Vagina (tissue), 2 donors: ENCODE results near the gene PRKAG2. TPM values are rescaled to one million over a fixed set of nuclear protein-coding genes. Genes with fewer than 3 reads are reported as not detected.

Source experiments
- DNase-seq, 2 donors: peaks; one replicate each; pipeline ENCODE4 v3.0.0-alpha.2; 2017; ENCODE audit errors: extremely low spot score in 2 of 2
- H3K27ac ChIP-seq: fragments of 200-600 bp; sonication (generic); one replicate; pipeline ENCODE4 v1.5.1; 2019
- H3K27me3 ChIP-seq: fragments of 200-600 bp; sonication (generic); one replicate; pipeline ENCODE4 v1.5.1; 2019
- H3K36me3 ChIP-seq, 2 donors: fragments of 200-600 bp; sonication (generic); one replicate each; pipeline ENCODE4 v1.5.1; 2017 to 2019
- H3K4me1 ChIP-seq: fragments of 200-600 bp; sonication (generic); one replicate; pipeline ENCODE4 v1.5.1; 2019
- H3K4me3 ChIP-seq, 2 donors: fragments of 200-600 bp; sonication (generic); 1 replicate in 1 of 2; 2 replicates in 1 of 2; pipeline ENCODE4 v1.5.1; 2016 to 2019
- H3K9me3 ChIP-seq: fragments of 200-600 bp; sonication (generic); one replicate; pipeline ENCODE4 v1.5.1; 2019
- CTCF ChIP-seq, 3 experiments: fragments of 450-650 bp in 2 of 3; fragments of 200-600 bp in 1 of 3; sonication (generic) in 1 of 3; IDR thresholded peaks; one replicate each; pipeline ENCODE4 v1.5.1; 2017 to 2019; ENCODE audit warnings: antibody characterized with exemption in 3 of 3, mild to moderate bottlenecking in 2 of 3, moderate library complexity in 2 of 3
- POLR2A ChIP-seq, 2 donors: fragments of 450-650 bp; IDR thresholded peaks; one replicate each; pipeline ENCODE4 v1.6.1; 2017; ENCODE audit warnings: antibody characterized with exemption in 2 of 2, mild to moderate bottlenecking in 2 of 2, moderate library complexity in 2 of 2
- POLR2AphosphoS5 ChIP-seq, 2 donors: sonication (generic); formaldehyde crosslinking; IDR thresholded peaks; one replicate each; pipeline ENCODE4 v1.9.0; 2017; ENCODE audit warnings: antibody characterized with exemption in 2 of 2, mild to moderate bottlenecking in 2 of 2, low read depth in 1 of 2; ENCODE audit not compliant: insufficient read depth in 1 of 2
- intact Hi-C: fragments of 100-400 bp; cut with DNase I; formaldehyde crosslinking; loops from one replicate; pipeline ENCODE4 v1.15.1; 2023
- total RNA-seq: library from RNA; depleted of rRNA; stranded (reverse); fragments of >200 nt; gene quantifications from one replicate; pipeline ENCODE4 v1.2.3, GENCODE V29; 2016

PRKAG2 gene
- total RNA-seq, 1 donor from 2014 or later = 25.0 TPM

- intact Hi-C loops = no loop called here
- H3K4me1 ChIP-seq = peaks cover 2% of the 10 kb centered on the region
These were observed 73.1 kb downstream of the PRKAG2 start for GRCh38 chr7:151803841-151804240.

GRCh38 chr7:151802469-151802846 is 74.5 kb downstream of the PRKAG2 start:
- H3K36me3 ChIP-seq = no peaks in the 10 kb centered on the region
- peaks cover 14% of the 10 kb centered on the region for H3K4me1 ChIP-seq
- H3K4me3 ChIP-seq = no peak overlapping the region
- intact Hi-C loops = no loop called here
- TF ChIP-seq POLR2AphosphoS5 (IDR thresholded peaks at IDR 0.05; ENCODE audit: insufficient read depth in 1 of 2, low read depth in 1 of 2) = no peak
- TF ChIP-seq CTCF (IDR thresholded peaks at IDR 0.05) = no peak
- no peak for TF ChIP-seq POLR2A (IDR thresholded peaks at IDR 0.05)
- no peaks in the 10 kb centered on the region for H3K9me3 ChIP-seq
- no peak for DNase-seq
- H3K27ac ChIP-seq = no peak overlapping the region
- no peaks in the 10 kb centered on the region for H3K27me3 ChIP-seq

More at GRCh38 chr7:151803841-151804240, 73.1 kb downstream of the PRKAG2 start:
- Histone ChIP-seq H3K27ac (no peak overlapping the region), H3K36me3 (no peaks in the 10 kb centered on the region), H3K9me3 (no peaks in the 10 kb centered on the region), H3K4me3 (no peak overlapping the region), H3K27me3 (no peaks in the 10 kb centered on the region)
- TF ChIP-seq POLR2A (IDR thresholded peaks at IDR 0.05) (no peak), CTCF (IDR thresholded peaks at IDR 0.05) (no peak), POLR2AphosphoS5 (IDR thresholded peaks at IDR 0.05; ENCODE audit: insufficient read depth in 1 of 2, low read depth in 1 of 2) (no peak)
- DNase-seq = no peak

- TF ChIP-seq POLR2AphosphoS5 (IDR thresholded peaks at IDR 0.05; ENCODE audit: insufficient read depth in 1 of 2, low read depth in 1 of 2) = no peak
- no peak for TF ChIP-seq CTCF (IDR thresholded peaks at IDR 0.05)
- TF ChIP-seq POLR2A (IDR thresholded peaks at IDR 0.05) = no peak
- H3K4me1 ChIP-seq = peaks cover 19% of the 10 kb centered on the region
- H3K27me3 ChIP-seq = no peaks in the 10 kb centered on the region
- no peak overlapping the region for H3K27ac ChIP-seq
- H3K9me3 ChIP-seq = no peaks in the 10 kb centered on the region
- H3K4me3 ChIP-seq = no peak overlapping the region
- intact Hi-C loops = no loop called here
- H3K36me3 ChIP-seq = no peaks in the 10 kb centered on the region
- no peak for DNase-seq
These were observed 75.0 kb downstream of the PRKAG2 start for GRCh38 chr7:151801782-151802468.

GRCh38 chr7:151801291-151801690 is 75.6 kb downstream of the PRKAG2 start:
- Histone ChIP-seq H3K27me3 (no peaks in the 10 kb centered on the region), H3K27ac (no peak overlapping the region), H3K4me1 (peaks cover 25% of the 10 kb centered on the region), H3K36me3 (no peaks in the 10 kb centered on the region), H3K4me3 (no peak overlapping the region), H3K9me3 (no peaks in the 10 kb centered on the region)
- no peak for TF ChIP-seq POLR2AphosphoS5 (IDR thresholded peaks at IDR 0.05; ENCODE audit: insufficient read depth in 1 of 2, low read depth in 1 of 2)
- no peak for TF ChIP-seq CTCF (IDR thresholded peaks at IDR 0.05)
- no peak for TF ChIP-seq POLR2A (IDR thresholded peaks at IDR 0.05)
- no peak for DNase-seq
- intact Hi-C loops = no loop called here

GRCh38 chr7:151800861-151801260 is 76.1 kb downstream of the PRKAG2 start:
- H3K4me1 ChIP-seq = peaks cover 30% of the 10 kb centered on the region
- no peak for DNase-seq
- H3K9me3 ChIP-seq = no peaks in the 10 kb centered on the region
- H3K27ac ChIP-seq = no peak overlapping the region
- H3K27me3 ChIP-seq = no peaks in the 10 kb centered on the region
- no peaks in the 10 kb centered on the region for H3K36me3 ChIP-seq
- TF ChIP-seq POLR2AphosphoS5 (IDR thresholded peaks at IDR 0.05; ENCODE audit: insufficient read depth in 1 of 2, low read depth in 1 of 2) = no peak
- no peak overlapping the region for H3K4me3 ChIP-seq
- intact Hi-C loops = no loop called here
